PC-3 (cell line): ENCODE measurements around the gene MYO3B.

Experiments
- EZH2 ChIP-seq: fragments of 300-600 bp; sonication (generic); IDR thresholded peaks from one replicate; pipeline ENCODE4 v1.6.1; 2017; ENCODE audit warnings: antibody characterized with exemption, mild to moderate bottlenecking, low read length; ENCODE audit not compliant: unreplicated experiment
- EZH2phosphoT487 ChIP-seq: fragments of 300-600 bp; sonication (generic); IDR thresholded peaks from 2 replicates; pipeline ENCODE4 v1.6.1; 2018; ENCODE audit warnings: mild to moderate bottlenecking, antibody characterized with exemption, low read length, borderline replicate concordance
- TF ChIP-seq, protein P1 (sequence below): fragments of 300-600 bp; sonication (generic); conservative IDR thresholded peaks from 2 replicates; pipeline ENCODE4 v1.5.1; 2017; ENCODE audit warnings: antibody characterized with exemption, low read depth, mild to moderate bottlenecking, low read length

DNA sequence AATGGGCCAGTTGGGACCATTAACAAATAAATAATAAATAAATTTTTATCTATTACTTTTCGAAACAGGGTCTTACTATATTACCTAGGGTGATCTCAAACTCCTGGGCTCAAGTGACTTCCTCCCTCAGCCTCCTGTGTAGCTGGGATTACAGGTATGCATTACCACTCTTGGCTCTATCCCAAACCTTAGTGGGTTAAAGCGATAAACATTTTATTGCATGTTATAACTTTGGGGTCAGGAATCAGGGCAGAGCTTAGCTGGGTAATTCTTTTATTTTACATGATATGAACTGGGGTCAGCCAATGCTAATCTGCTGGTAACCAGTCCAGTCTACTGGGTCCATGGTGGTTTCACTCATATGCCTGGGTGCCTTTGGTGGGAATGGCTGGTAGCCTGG is 127.8 kb downstream of the MYO3B start:
- TF ChIP-seq, protein P1, sequence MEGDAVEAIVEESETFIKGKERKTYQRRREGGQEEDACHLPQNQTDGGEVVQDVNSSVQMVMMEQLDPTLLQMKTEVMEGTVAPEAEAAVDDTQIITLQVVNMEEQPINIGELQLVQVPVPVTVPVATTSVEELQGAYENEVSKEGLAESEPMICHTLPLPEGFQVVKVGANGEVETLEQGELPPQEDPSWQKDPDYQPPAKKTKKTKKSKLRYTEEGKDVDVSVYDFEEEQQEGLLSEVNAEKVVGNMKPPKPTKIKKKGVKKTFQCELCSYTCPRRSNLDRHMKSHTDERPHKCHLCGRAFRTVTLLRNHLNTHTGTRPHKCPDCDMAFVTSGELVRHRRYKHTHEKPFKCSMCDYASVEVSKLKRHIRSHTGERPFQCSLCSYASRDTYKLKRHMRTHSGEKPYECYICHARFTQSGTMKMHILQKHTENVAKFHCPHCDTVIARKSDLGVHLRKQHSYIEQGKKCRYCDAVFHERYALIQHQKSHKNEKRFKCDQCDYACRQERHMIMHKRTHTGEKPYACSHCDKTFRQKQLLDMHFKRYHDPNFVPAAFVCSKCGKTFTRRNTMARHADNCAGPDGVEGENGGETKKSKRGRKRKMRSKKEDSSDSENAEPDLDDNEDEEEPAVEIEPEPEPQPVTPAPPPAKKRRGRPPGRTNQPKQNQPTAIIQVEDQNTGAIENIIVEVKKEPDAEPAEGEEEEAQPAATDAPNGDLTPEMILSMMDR, result no peak
- TF ChIP-seq EZH2phosphoT487 (no peak), EZH2 (no peak)
